RWPE2 (cell line): ENCODE measurements around the gene TAF11.
A peak's percentile ranks its signal among the peaks of the same experiment; 100 is the strongest.
"Not testable (repeated sequence)": the region's sequence is repeated elsewhere in the genome, so short reads cannot be mapped to it uniquely, and the experiment has no call there.

Experiments
- ATAC-seq: fragments of 200-7000 bp; cut with Tn5 transposase; 3 replicates; pipeline ENCODE4 v1.9.1; 2021; ENCODE audit warnings: low read depth
- DNase-seq: peaks from one replicate; pipeline ENCODE4 v3.0.0-alpha.2; 2020; ENCODE audit warnings: low spot score
- H3K27ac ChIP-seq: fragments of 450-650 bp; 2 replicates; pipeline ENCODE4 v1.5.1; 2017; ENCODE audit warnings: mild to moderate bottlenecking; ENCODE audit not compliant: poor library complexity, severe bottlenecking
- H3K27me3 ChIP-seq: fragments of 250-450 bp; sonication (Bioruptor Pico); 2 replicates; pipeline ENCODE4 v1.5.1; 2021; ENCODE audit warnings: mild to moderate bottlenecking, moderate library complexity; ENCODE audit not compliant: insufficient read depth, poor library complexity, severe bottlenecking
- H3K36me3 ChIP-seq: fragments of 250-450 bp; sonication (Bioruptor Pico); 2 replicates; pipeline ENCODE4 v1.5.1; 2020; ENCODE audit warnings: low read depth, mild to moderate bottlenecking, moderate library complexity
- H3K4me1 ChIP-seq: fragments of 250-450 bp; sonication (Bioruptor Pico); 2 replicates; pipeline ENCODE4 v1.5.1; 2021; ENCODE audit warnings: mild to moderate bottlenecking, moderate library complexity; ENCODE audit not compliant: insufficient read depth, poor library complexity, severe bottlenecking
- H3K4me3 ChIP-seq: fragments of 250-450 bp; sonication (Bioruptor Pico); 2 replicates; pipeline ENCODE4 v1.5.1; 2021; ENCODE audit warnings: mild to moderate bottlenecking, moderate library complexity; ENCODE audit not compliant: severe bottlenecking
- H3K9me3 ChIP-seq: fragments of 250-450 bp; sonication (Bioruptor Pico); 2 replicates; pipeline ENCODE4 v1.5.1; 2021; ENCODE audit warnings: mild to moderate bottlenecking, moderate library complexity; ENCODE audit not compliant: severe bottlenecking
- CTCF ChIP-seq: fragments of 450-650 bp; IDR thresholded peaks from one replicate; pipeline ENCODE4 v1.5.1; 2017; ENCODE audit warnings: mild to moderate bottlenecking, moderate library complexity; ENCODE audit not compliant: poor library complexity, severe bottlenecking

The TAF11 gene

GRCh38 chr6:34888874-34889555 lies 1.2 kb upstream of the TAF11 start, which contains the start of gene ANKS1A:
Gene ANKS1A, plus strand, starts transcription at chr6:34889255. Its CDS starts 148 bp downstream, at chr6:34889403.
- H3K27me3 ChIP-seq: no peaks in the 10 kb centered on the region
- H3K9me3 ChIP-seq: no peaks in the 10 kb centered on the region
- ATAC-seq (peak; percentile 67), DNase-seq (peak; percentile 84)
- H3K36me3 ChIP-seq: peaks cover 18% of the 10 kb centered on the region
- H3K4me3 ChIP-seq: peak within 1 kb of the TSS; percentile 96
- peaks cover 14% of the 10 kb centered on the region for H3K4me1 ChIP-seq
- peak within 1 kb of the TSS; percentile 62 for H3K27ac ChIP-seq
- no peak for TF ChIP-seq CTCF

GRCh38 chr6:34888514-34888856 lies 643 bp upstream of the TAF11 start:
- no peak for TF ChIP-seq CTCF
- ATAC-seq: no peak
- H3K4me1 ChIP-seq: peaks cover 14% of the 10 kb centered on the region

DNA sequence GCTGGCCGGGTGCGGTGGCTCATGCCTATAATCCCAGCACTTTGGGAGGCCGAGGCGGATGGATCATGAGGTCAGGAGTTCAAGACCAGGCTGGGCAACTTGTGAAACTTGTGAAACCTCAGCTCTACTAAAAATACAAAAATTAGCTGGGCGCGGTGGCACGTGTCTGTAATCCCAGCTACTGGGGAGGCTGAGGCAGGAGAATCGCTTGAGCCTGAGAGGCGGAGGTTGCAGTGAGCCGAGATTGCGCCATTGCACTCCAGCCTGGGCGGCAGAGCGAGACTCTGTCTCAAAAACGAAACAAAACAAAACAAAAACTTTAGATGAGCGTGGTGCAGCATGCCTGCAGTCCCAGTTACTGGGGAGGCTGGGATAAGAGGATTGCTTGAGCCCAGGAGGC lies 2.0 kb downstream of the TAF11 start:
- not testable (repeated sequence) for DNase-seq, H3K4me1 ChIP-seq, H3K27me3 ChIP-seq, H3K27ac ChIP-seq, ATAC-seq, H3K9me3 ChIP-seq, H3K4me3 ChIP-seq
- peaks cover 50% of the 10 kb centered on the region for H3K36me3 ChIP-seq

More at GRCh38 chr6:34888514-34888856, 643 bp upstream of the TAF11 start:
- no peaks in the 10 kb centered on the region for H3K9me3 ChIP-seq
- H3K4me3 ChIP-seq: peak overlapping the region; percentile 96
- H3K36me3 ChIP-seq: peaks cover 24% of the 10 kb centered on the region
- H3K27me3 ChIP-seq: no peaks in the 10 kb centered on the region
- no peak for DNase-seq
- peak overlapping the region; percentile 62 for H3K27ac ChIP-seq

GRCh38 chr6:34884996-34885395 lies 2.8 kb downstream of the TAF11 start:
- TF ChIP-seq CTCF: no peak
- Histone ChIP-seq H3K36me3 (peaks cover 59% of the 10 kb centered on the region), H3K27ac (no peak overlapping the region), H3K9me3 (no peaks in the 10 kb centered on the region), H3K4me1 (peaks cover 5% of the 10 kb centered on the region), H3K27me3 (no peaks in the 10 kb centered on the region), H3K4me3 (no peak overlapping the region)
- DNase-seq (no peak), ATAC-seq (no peak)

- not testable (repeated sequence) for ATAC-seq, DNase-seq, H3K27ac ChIP-seq, H3K9me3 ChIP-seq, H3K4me1 ChIP-seq, H3K27me3 ChIP-seq, H3K4me3 ChIP-seq
- H3K36me3 ChIP-seq: peaks cover 68% of the 10 kb centered on the region
Measured at GRCh38 chr6:34884073-34884472, 3.8 kb downstream of the TAF11 start.

DNA sequence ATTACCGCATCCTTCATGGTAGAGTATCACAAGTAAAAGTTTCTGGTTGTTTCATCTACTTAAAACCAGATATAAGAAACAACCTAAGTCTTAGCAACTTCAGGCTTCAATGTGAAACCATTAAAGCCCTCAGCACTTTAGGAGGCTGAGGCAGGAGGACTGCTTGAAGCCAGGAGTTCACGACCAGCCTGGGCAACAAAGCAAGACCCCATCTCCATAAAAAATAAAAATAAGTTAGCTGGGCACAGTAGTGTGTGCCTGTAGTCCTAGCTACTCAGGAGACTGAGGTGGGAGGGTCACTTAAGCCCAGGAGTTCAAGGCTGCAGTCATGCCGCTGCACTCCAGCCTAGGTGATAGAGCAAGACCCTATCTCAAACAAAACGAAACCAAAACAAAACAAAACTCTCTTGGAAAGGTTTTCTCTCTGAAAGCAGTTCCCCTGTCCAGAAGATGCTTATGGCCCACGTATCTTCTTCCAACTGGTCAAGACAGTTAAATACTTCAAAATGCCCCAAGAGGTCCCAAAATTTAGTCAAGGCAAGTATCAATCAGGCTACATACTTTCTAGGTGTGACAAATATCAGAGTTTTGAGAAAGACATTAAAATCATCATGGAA lies 9.9 kb downstream of the TAF11 start:
- Histone ChIP-seq H3K27me3 (no peaks in the 10 kb centered on the region), H3K36me3 (peaks cover 83% of the 10 kb centered on the region), H3K4me1 (no peaks in the 10 kb centered on the region), H3K9me3 (no peaks in the 10 kb centered on the region), H3K27ac (no peak overlapping the region), H3K4me3 (no peak overlapping the region)
- DNase-seq (no peak), ATAC-seq (no peak)
- TF ChIP-seq CTCF: no peak
